Activated T-cell treated with anti-CD3 and anti-CD28 coated beads, Interleukin-2, amount 50 U/mL, for 48 hours (primary cell): Measurements from ENCODE around the gene MTNR1B.

Source experiments
- DNase-seq, 2 experiments: peaks; one replicate each; pipeline ENCODE4 v3.0.0-alpha.2; 2020

Gene MTNR1B

DNA sequence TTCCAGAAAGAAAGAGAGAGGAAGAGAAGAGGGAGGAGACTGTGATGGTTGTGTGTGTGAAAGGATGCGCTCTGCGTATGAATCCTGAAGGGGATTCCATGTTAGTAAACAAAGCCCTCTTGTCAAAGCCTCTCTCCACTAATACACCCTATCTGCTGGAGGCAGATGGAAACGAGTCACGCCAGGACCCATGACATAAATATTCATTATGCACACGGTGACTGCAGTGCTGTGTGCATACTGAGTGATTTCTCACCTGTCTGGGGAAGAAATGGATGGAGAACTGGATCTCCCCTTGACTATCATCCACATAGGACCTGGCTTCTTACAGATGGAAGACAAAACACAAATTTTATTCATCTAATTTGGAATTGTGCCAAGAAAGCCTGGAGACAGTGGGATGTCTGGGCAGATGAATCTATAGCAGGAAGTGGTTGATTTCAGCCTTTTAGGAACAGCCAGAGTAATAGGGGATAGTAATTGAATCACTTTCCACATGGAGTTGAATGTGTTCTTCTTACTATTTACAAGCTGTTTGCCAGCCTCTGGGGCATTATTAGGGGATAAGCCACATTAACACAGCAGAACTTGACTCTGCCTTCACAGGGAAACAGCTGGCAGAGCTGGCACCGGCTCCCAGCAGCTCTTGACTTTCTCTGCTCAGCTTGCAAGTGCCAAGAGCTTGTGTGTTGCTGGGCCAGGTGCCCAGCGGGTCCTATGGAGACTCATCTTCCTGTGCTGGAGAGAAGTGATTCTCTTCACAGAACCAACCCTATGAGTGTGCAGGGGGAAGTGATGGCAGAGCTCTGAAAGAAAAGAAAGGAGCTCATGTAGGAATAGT is 9.0 kb downstream of the MTNR1B start:
- no peak for DNase-seq

DNA sequence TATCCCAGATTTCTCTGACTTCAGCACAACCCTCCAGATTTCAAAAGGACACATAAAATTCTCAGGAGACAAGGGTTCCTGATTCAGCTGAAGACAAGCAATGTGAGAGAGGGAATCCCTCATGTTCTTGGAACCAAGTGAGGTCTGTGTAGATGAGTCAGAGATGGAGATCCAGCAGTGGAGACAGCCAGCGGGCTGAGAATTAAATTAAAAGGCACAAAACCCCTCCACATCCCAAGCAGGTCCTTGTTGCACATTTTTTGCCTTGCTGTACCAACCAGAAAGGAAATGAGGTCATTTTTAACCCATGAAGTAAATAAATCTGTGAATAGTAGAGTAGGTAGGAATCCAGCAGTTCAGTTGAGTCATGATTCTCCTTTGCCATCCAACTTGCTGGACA is 9.7 kb downstream of the MTNR1B start:
- DNase-seq: no peak

DNA sequence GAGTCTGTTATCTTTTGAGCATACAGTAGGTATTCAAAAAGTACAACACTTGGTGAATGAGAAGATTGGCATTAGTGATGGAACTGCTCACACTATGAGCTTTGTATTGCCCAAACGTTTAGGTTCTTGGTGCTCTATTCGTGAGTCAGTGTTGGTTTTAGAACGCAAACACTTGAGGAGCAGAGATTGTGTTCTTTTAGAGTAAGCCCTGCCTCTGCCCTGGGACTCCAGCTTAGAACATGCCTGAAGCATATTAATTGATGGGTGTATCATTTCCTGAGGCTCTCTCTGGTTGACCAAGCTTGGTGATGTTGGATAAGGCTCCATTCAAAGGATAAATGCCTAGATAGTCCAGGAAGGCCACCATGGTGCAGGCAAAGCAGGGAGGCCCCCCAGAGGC is 10.9 kb downstream of the MTNR1B start:
- DNase-seq: no peak

DNA sequence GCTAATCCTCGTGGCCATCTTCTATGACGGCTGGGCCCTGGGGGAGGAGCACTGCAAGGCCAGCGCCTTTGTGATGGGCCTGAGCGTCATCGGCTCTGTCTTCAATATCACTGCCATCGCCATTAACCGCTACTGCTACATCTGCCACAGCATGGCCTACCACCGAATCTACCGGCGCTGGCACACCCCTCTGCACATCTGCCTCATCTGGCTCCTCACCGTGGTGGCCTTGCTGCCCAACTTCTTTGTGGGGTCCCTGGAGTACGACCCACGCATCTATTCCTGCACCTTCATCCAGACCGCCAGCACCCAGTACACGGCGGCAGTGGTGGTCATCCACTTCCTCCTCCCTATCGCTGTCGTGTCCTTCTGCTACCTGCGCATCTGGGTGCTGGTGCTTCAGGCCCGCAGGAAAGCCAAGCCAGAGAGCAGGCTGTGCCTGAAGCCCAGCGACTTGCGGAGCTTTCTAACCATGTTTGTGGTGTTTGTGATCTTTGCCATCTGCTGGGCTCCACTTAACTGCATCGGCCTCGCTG is 12.1 kb downstream of the MTNR1B start:
- DNase-seq: no peak

DNA sequence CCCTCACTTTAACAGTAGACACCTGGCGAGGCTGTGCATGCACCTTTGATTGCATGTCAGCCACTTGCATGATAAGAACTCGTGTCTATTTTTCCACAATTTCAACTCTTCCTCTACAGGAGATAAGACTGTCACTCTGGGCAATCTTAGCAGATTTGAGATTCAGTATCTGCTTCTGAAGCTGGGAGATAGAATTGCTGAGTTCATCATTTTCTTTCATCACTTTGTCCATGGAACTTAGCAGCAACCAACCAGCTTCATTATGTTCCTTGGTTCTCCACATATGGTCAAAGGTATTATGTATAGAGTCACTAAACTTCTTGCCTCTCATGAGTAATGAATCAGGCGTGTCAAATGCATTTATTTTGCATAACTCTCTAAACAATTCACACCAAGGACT is 17.1 kb downstream of the MTNR1B start:
- no peak for DNase-seq

DNA sequence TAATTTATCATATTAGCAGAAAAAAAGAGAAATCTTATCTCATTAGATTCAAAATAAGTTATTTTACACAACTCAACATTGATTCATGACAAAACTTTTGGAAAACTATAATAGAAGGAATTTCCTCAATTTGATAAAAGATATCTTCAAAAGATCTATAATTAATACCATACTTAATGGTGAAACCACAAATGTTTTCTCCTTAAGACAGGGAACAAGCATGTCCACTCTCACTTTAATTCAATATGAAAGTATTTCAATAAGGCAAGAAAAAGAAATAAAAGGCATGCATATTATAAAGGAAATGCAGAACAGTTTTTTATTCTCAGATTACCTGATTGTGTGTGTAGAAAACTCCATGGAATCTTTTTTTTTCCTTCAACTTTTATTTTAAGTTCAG is 23.6 kb downstream of the MTNR1B start:
- no peak for DNase-seq

DNA sequence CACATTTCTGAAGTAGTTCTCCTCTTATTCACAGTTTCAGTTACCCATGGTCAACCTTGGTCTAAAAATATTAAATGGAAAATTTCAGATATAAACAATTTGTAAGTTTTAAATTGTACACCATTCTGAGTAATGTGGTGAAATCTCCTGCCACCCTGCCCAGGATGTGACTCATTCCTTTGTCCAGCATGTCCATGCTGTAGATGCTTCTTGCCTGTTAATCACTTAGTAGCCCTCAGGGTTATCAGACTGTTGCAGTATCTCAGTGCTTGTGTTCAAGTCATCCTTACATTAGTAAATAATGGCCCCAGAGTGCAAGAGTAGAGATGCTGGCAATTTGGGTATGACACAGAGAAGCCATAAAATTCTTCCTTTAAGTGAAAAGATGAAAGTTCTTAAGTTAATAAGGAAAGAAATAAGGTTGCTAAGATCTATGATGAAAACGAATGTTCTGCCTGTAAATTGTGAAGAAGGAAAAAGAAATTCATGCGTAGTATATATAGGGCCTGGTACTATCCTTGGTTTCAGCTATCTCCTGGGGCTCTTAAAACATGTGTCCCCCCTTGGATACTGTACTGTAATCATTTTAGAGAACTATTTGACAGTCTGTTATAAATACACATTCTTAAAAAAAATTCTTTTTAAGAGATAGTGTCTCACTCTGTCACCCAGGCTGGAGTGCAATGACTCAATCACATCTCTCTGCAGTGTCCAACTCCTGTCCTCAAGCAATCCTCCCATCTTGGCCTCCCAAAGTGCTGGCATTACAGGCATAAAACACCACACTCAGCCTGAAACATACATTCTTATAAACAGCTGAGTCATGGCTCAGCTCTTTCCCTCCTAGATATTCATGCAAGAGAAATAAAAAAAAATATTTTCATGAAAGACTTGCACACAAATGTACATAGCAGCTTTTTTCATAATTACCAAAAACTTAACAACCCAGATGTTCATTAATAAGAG is 31.3 kb downstream of the MTNR1B start:
- DNase-seq: no peak

DNA sequence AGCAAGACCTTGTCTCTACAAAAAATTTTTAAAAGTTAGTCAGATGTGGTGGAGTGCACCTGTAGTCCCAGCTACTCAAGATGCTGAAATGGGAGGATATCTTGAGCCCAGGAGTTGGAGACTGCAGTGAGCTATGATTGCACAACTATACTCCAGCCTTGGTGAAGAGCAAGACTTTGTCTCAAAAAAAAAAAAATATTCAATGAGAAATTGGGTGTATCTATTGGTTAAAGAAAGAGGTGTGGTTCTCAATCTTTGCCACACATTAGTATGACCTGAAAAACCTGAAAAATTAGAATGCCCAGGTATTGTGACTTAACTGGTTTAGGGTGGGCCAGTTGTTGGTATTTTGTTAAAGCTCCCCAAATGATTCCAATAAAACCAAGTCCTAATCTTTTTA is 32.4 kb downstream of the MTNR1B start:
- no peak for DNase-seq

DNA sequence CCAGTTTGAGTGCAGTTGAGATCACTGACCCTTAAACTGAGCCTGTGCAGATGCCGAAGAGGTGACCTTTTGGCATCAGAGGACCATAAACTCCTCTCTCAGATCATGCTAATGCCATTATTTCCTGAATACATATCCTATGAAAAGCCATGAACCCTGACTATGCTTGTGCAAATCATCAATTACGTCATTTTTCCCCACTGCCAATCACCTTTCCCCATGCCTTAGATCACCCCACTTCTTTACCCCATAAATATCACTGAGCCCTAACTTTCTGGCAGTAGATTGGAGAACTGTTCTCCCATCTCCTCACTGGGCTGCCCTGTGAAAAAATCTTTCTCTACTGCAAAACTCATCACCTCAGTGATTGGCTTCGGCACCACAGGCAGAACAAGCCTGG is 32.9 kb downstream of the MTNR1B start:
- DNase-seq: no peak

DNA sequence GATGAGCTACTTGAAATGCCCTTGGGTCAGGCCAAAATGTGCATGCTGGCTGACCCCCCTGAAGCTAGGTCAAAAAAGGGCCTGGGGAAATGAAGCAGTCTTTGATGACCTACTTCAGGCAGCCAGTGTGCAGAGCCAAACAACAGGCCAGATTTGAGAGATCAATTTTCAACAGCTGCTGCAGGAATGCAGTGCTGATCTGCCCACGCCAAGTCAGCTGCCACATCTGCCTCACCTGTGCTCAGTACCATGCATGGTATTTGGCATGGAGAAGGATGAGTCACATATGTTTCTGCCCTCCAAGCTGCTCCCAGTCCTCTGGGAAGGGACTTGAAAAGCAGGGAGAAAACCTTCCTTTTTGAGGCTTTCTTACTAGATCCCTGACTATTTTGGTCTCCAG is 35.8 kb downstream of the MTNR1B start:
- no peak for DNase-seq

DNA sequence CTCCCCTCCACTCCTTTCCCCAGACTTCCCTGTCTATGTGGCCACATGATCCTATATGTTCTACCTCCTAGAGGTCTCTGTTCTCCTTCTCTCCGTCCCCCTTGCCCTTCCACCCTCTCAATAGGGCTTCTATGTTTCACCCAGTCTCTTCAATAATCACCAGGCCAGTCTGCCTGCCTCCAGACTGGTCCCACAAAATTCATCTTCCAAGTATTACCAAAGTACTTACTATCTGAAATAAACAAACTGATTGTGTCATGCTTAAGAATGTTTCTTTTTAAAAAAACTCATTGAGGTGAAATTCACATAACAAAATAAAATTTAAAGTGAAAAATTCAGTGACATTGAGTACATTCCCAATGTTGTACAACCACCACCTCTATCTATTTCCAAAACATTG is 44.2 kb downstream of the MTNR1B start:
- no peak for DNase-seq

DNA sequence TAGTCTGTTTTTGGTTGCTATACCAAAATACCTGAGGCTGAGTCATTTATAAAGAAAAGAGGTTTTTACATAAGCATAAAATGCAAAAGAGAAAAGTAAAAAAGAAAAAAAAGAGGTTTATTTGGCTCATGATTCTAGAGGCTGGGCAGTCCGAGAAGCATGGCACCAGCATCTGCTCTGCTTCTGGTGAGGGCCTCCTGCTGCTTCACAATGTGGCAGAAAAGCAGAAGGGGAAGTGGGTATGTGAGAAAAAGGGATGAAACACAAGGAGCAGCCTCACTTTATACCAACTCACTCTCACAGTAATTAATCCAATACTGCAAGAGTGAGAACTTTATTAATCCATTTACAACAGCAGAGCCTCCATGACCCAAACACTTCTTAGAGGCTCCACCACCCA is 47.1 kb downstream of the MTNR1B start:
- DNase-seq: no peak

DNA sequence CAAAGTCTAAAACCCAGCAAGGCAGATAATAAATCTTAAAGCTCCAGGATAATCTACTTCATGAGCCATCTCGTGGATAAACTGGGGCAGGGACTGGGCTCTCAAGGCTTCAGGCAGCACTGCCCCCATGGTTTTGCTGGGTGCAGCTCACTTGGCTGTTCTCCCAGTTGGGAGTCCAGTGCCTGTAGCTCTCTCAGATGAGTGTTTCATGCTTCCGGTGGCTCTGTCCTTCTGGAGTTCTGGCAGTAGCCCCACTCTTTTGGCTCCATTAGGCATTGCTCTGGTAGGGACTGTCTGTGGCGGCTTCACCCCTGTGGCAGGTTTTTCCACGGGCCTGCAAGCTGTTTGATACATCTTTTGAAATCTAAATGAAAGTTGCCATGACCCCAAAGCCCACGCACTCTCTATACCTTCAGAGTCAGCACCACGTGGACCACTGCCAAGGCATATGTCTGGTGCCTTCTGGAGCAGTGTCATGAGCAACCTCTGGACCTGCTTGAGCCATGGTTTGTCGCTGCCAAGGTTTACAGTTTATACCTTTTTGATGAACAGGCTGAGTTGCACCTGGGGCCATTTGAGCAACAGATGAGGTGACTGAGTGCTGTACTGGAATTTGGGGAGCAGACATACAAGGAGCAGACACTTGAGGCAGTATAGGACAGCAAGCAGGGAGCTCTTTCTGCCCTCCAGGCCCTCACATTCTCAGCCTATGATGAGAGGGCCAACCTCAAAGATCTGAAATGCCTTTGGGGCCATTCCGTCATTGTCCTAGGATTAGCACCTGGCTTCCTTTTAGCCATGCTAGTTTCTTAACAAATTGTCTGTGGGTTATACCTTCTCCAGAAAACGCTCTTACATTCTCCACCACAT is 48.6 kb downstream of the MTNR1B start:
- DNase-seq: no peak

DNA sequence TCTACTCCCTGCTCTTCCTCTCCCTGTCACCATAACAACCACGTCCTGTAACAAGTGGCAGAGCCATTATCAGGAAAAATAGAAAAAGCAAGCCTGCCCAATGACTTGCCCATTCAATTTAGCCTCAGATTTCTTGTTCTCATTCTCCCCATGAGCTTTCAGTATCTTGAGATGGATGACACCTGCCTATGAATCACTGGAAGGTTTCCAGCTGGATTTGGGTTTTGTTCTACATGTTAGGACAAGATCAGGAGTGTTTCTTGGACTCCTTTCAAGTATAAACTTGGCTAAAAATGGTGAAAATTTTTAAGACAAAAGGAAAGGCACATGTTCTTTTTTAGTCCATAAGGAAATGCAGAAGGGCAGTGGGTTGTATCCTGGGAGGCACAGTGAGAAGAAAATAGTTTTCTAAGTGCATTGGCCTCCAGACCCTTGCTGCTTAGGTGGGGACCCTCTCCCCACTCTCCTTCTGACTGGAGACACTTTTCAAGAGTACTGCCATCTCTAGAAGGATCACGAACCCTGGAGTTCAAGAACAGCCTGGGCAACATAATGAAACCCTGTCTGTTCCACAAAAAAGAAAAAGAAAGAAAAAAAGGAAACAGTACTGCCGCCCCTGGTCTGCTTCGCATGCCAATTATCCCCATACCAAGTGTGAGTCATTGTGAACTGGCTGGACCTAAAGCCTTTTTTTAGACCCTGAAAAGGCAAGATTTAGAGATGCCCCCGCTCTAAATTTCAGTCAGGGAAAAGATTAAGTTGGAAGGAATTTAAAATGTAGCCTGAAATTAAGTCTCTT is 51.0 kb downstream of the MTNR1B start:
- DNase-seq: no peak

DNA sequence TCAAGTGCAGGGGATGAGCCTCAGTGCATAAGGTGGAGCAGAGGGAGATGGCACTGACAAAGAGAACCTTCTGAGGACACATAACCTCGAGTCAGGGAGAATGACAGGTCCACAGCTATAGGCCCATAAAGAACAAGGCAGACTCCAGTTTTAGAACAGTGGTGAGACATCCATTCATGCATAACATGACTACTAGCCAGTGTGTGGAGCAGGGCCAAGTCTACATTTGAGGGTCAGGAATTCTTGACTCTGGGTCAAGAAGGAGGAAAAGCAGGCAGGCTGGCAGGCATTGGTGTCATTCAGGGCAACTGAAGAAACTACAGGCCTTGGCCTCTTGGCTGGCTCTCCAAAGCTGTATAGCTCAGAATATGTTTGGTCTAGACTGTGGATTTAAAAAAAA is 54.9 kb downstream of the MTNR1B start:
- no peak for DNase-seq

DNA sequence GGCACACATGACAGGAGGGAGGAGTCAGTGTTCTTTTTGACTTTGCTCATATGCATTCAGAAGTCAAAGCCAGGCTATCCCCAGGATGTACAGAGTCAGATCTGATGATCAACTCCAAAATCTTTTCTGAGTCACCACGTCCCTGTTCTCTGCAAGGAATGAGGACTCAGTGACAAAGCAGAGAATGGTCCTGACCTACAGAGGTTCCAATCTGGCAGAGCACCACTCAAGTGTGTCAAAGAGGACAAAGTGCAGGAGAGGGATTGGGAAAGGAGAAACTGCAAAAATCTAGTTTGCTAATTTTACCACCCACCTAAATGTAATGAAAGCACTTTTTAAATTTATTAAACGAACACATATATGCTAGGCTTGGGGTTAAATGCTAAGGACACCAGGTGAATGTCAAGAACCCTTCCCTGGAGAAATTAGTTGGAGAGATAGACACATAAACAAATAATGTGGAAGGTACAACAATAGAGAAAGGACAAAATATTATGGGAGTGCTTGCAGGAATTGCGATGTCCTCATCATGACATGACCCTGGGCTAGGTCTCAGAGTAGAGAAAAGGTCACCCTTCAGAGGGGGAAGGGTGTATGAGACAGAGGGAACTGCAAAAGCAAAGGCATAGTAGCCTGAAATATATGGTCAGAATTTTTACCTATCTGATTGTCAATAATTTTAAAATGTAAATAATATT is 56.3 kb downstream of the MTNR1B start:
- DNase-seq: no peak

DNA sequence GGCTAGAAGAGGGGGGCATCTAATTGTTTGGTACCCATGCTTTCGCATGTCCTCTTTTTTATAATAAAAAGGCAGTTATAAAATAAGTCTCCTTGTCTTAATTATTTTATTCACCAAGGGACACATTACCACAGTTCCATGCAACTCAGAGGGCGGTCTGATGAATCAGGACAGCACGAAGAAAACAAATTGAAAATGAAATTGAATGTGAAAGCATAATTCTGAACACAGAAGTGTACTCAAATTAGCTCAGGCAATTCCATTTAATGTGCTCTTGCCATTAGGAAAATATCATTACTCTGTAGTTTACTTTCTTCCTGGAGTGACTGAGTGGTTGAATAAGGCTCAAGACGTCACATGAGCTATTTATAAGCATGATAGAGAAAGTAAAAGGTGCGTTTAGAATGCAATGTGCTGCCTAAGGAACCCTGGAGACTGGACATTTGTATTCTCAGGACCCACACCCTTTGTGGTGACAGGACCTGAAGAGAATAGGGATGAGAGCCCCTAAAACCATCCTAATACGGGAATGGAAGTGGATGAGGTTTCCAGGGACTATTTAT is 59.6 kb downstream of the MTNR1B start:
- DNase-seq: no peak

DNA sequence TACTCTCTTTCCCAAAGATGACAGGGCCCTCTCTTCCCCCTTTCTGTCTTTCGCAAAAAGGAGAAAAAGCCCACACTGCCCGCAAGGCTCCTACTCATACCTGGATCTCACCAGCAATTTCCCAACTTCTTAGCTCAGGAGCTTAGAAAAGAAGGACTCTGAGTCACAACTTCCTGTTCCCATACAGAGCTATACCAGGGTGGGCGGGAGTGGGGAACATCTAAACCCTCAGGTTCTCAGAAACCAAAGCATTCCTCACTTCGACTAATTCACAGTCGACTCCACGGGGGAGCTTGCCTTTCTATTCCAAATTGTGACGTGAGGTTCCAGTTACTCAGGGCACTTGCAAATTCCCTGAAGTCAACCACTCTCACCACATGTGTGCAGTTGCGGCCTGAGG is 61.9 kb downstream of the MTNR1B start:
- peak in 1 of 2 experiments; percentile 19 for DNase-seq
